ENCODE measurements around the gene GPR179. TPM values are rescaled to one million over a fixed set of nuclear protein-coding genes. Genes with fewer than 3 reads are reported as not detected.
A peak's percentile ranks its signal among the peaks of the same experiment; 100 is the strongest.

Gene GPR179
- total RNA-seq, 2 experiments from 2014 or later = 0.32 to 1.1 TPM

GRCh38 chr17:38333635-38334295 lies 10.0 kb downstream of the GPR179 start:
- Histone ChIP-seq H3K4me3 (ENCODE audit: low read depth, low read length, poor library complexity, severe bottlenecking) (no peak overlapping the region), H3K36me3 (ENCODE audit: insufficient read depth, low read length) (no peaks in the 10 kb centered on the region), H3K27ac (ENCODE audit: low read depth, low read length, poor library complexity, severe bottlenecking) (no peak overlapping the region), H3K9me3 (ENCODE audit: low read length) (no peaks in the 10 kb centered on the region), H3K4me2 (ENCODE audit: low read length) (no peak overlapping the region), H3K9me2 (ENCODE audit: insufficient read depth, low read length) (no peaks in the 10 kb centered on the region), H2AFZ (ENCODE audit: low read length) (no peak overlapping the region), H3K4me1 (ENCODE audit: insufficient read depth, low read length, poor library complexity, severe bottlenecking) (peaks cover 7% of the 10 kb centered on the region), H3K79me2 (ENCODE audit: insufficient read depth, low read depth, low read length) (no peaks in the 10 kb centered on the region), H4K20me1 (ENCODE audit: insufficient read depth, low read length) (no peaks in the 10 kb centered on the region)
- intact Hi-C loops (cut with micrococcal nuclease; ENCODE audit: unreplicated experiment) = loop anchor here (1.0 kb wide), 1 partner anchor 81 kb away; no protein-coding TSS in a partner anchor
- POLR2A ChIA-PET = interaction anchor here (1.0 kb wide), 1 partner anchor 9 kb away, joined by 6 read pairs; no protein-coding TSS in a partner anchor
- peak; percentile 72 for DNase-seq (ENCODE audit: low spot score)
- no TSS peak for BruUV-seq (replicated peaks)
- TF ChIP-seq CTCF (conservative IDR thresholded peaks at IDR 0.05; ENCODE audit: low read length) = peak; percentile 96
- no peak for TF ChIP-seq EZH2phosphoT487 (IDR thresholded peaks at IDR 0.05; ENCODE audit: borderline replicate concordance, low read depth, low read length)
- CTCF ChIA-PET (ENCODE audit: unreplicated experiment) = interaction anchor here (0.6 to 1.4 kb wide), 6 partner anchors 9 to 82 kb away, joined by 3 to 8 read pairs (median 4); no protein-coding TSS in a partner anchor

GRCh38 chr17:38332735-38333134 lies 11.0 kb downstream of the GPR179 start:
- H3K4me1 ChIP-seq (ENCODE audit: insufficient read depth, low read length, poor library complexity, severe bottlenecking) = peaks cover 17% of the 10 kb centered on the region
- H3K79me2 ChIP-seq (ENCODE audit: insufficient read depth, low read depth, low read length) = no peaks in the 10 kb centered on the region
- no peak overlapping the region for H3K27ac ChIP-seq (ENCODE audit: low read depth, low read length, poor library complexity, severe bottlenecking)
- H3K4me3 ChIP-seq (ENCODE audit: low read depth, low read length, poor library complexity, severe bottlenecking) = no peak overlapping the region
- no peak for DNase-seq (ENCODE audit: low spot score)
- TF ChIP-seq CTCF (conservative IDR thresholded peaks at IDR 0.05; ENCODE audit: low read length) = no peak
- TF ChIP-seq EZH2phosphoT487 (IDR thresholded peaks at IDR 0.05; ENCODE audit: borderline replicate concordance, low read depth, low read length) = no peak
- H3K9me3 ChIP-seq (ENCODE audit: low read length) = no peaks in the 10 kb centered on the region
- ChIA-PET POLR2A (no interaction called here), CTCF (ENCODE audit: unreplicated experiment) (interaction anchor here (1.4 kb wide), 1 partner anchor 12 kb away, joined by 4 read pairs; no protein-coding TSS in a partner anchor)
- no peaks in the 10 kb centered on the region for H3K9me2 ChIP-seq (ENCODE audit: insufficient read depth, low read length)
- H4K20me1 ChIP-seq (ENCODE audit: insufficient read depth, low read length) = no peaks in the 10 kb centered on the region
- no peak overlapping the region for H2AFZ ChIP-seq (ENCODE audit: low read length)
- no TSS peak for BruUV-seq (replicated peaks)
- intact Hi-C loops (cut with micrococcal nuclease; ENCODE audit: unreplicated experiment) = loop anchor here (1.0 kb wide), 1 partner anchor 82 kb away; no protein-coding TSS in a partner anchor
- no peak overlapping the region for H3K4me2 ChIP-seq (ENCODE audit: low read length)
- H3K36me3 ChIP-seq (ENCODE audit: insufficient read depth, low read length) = no peaks in the 10 kb centered on the region

GRCh38 chr17:38330941-38331411 lies 12.8 kb downstream of the GPR179 start:
- no peaks in the 10 kb centered on the region for H3K9me2 ChIP-seq (ENCODE audit: insufficient read depth, low read length)
- no peaks in the 10 kb centered on the region for H3K79me2 ChIP-seq (ENCODE audit: insufficient read depth, low read depth, low read length)
- H3K9me3 ChIP-seq (ENCODE audit: low read length) = no peaks in the 10 kb centered on the region
- TF ChIP-seq CTCF (conservative IDR thresholded peaks at IDR 0.05; ENCODE audit: low read length) (no peak), EZH2phosphoT487 (IDR thresholded peaks at IDR 0.05; ENCODE audit: borderline replicate concordance, low read depth, low read length) (no peak)
- no peak overlapping the region for H2AFZ ChIP-seq (ENCODE audit: low read length)
- H3K4me1 ChIP-seq (ENCODE audit: insufficient read depth, low read length, poor library complexity, severe bottlenecking) = peaks cover 35% of the 10 kb centered on the region
- no peaks in the 10 kb centered on the region for H4K20me1 ChIP-seq (ENCODE audit: insufficient read depth, low read length)
- DNase-seq (ENCODE audit: low spot score) = no peak
- no peak overlapping the region for H3K4me2 ChIP-seq (ENCODE audit: low read length)
- no peak overlapping the region for H3K27ac ChIP-seq (ENCODE audit: low read depth, low read length, poor library complexity, severe bottlenecking)
- H3K36me3 ChIP-seq (ENCODE audit: insufficient read depth, low read length) = no peaks in the 10 kb centered on the region
- intact Hi-C loops (cut with micrococcal nuclease; ENCODE audit: unreplicated experiment) = no loop called here
- no TSS peak for BruUV-seq (replicated peaks)
- H3K4me3 ChIP-seq (ENCODE audit: low read depth, low read length, poor library complexity, severe bottlenecking) = no peak overlapping the region
- ChIA-PET CTCF (ENCODE audit: unreplicated experiment) (no interaction called here), POLR2A (no interaction called here)

Data from OCI-LY7 (cell line).